Osteocyte (in vitro differentiated cells): ENCODE data around the gene RASGRP1. TPM values are rescaled to one million over a fixed set of nuclear protein-coding genes. Genes with fewer than 3 reads are reported as not detected.

Experiments used
- DNase-seq: peaks from one replicate; pipeline ENCODE4 v3.0.0; 2021; ENCODE audit warnings: mixed read lengths; ENCODE audit not compliant: unreplicated experiment; ENCODE audit errors: extremely low spot score
- H3K27ac Mint-ChIP-seq: one replicate; pipeline ENCODE4 v1.8.0; 2021; ENCODE audit warnings: mild to moderate bottlenecking, mixed read lengths; ENCODE audit not compliant: unreplicated experiment
- H3K27me3 Mint-ChIP-seq: one replicate; pipeline ENCODE4 v1.8.0; 2021; ENCODE audit warnings: mixed read lengths; ENCODE audit not compliant: unreplicated experiment
- H3K36me3 Mint-ChIP-seq: one replicate; pipeline ENCODE4 v1.8.0; 2021; ENCODE audit warnings: mixed read lengths; ENCODE audit not compliant: unreplicated experiment
- H3K4me1 Mint-ChIP-seq: one replicate; pipeline ENCODE4 v1.8.0; 2021; ENCODE audit warnings: mixed read lengths; ENCODE audit not compliant: unreplicated experiment
- H3K4me3 Mint-ChIP-seq: one replicate; pipeline ENCODE4 v1.8.0; 2021; ENCODE audit warnings: mild to moderate bottlenecking, moderate library complexity, mixed read lengths; ENCODE audit not compliant: unreplicated experiment
- H3K9me3 Mint-ChIP-seq: one replicate; pipeline ENCODE4 v1.8.0; 2021; ENCODE audit warnings: mixed read lengths; ENCODE audit not compliant: unreplicated experiment
- total RNA-seq: library from RNA; stranded (reverse); gene quantifications from 2 replicates; pipeline ENCODE4 v1.2.1, GENCODE V29; 2021
- TF ChIP-seq, protein P1 (sequence below): fragments of 200-600 bp; sonication (generic); IDR thresholded peaks from 2 replicates; pipeline ENCODE4 v1.5.0; 2021; ENCODE audit warnings: antibody characterized with exemption, mild to moderate bottlenecking, moderate library complexity

The RASGRP1 gene
- total RNA-seq, 1 donor from 2014 or later, result 0.11 TPM

DNA sequence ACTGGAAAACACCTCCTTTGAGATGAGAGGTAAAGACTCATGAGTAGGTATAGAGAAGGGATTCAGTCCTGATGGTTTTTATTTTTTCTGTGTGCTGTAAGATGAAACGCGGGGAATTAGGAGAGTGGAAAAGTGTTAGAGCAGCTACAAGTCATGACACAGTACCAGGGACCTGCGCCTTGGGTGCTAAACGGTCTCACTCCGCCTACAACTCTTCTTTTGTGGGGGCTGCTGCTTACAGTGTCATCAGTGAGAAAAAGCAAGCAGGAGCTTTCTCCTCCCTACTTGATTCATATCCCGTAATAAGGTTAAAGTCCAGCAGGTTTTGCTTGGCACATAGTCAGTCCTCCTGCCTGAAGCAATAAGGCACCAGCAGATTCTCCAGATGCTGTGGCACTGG is 39.1 kb downstream of the RASGRP1 start:
- TF ChIP-seq, protein P1, sequence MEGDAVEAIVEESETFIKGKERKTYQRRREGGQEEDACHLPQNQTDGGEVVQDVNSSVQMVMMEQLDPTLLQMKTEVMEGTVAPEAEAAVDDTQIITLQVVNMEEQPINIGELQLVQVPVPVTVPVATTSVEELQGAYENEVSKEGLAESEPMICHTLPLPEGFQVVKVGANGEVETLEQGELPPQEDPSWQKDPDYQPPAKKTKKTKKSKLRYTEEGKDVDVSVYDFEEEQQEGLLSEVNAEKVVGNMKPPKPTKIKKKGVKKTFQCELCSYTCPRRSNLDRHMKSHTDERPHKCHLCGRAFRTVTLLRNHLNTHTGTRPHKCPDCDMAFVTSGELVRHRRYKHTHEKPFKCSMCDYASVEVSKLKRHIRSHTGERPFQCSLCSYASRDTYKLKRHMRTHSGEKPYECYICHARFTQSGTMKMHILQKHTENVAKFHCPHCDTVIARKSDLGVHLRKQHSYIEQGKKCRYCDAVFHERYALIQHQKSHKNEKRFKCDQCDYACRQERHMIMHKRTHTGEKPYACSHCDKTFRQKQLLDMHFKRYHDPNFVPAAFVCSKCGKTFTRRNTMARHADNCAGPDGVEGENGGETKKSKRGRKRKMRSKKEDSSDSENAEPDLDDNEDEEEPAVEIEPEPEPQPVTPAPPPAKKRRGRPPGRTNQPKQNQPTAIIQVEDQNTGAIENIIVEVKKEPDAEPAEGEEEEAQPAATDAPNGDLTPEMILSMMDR, result no peak
- no peaks in the 10 kb centered on the region for H3K4me1 Mint-ChIP-seq
- no peak for DNase-seq
- H3K36me3 Mint-ChIP-seq, result no peaks in the 10 kb centered on the region
- no peak overlapping the region for H3K4me3 Mint-ChIP-seq
- peaks cover 6% of the 10 kb centered on the region for H3K9me3 Mint-ChIP-seq
- H3K27me3 Mint-ChIP-seq, result peaks cover 10% of the 10 kb centered on the region
- H3K27ac Mint-ChIP-seq, result no peak overlapping the region

DNA sequence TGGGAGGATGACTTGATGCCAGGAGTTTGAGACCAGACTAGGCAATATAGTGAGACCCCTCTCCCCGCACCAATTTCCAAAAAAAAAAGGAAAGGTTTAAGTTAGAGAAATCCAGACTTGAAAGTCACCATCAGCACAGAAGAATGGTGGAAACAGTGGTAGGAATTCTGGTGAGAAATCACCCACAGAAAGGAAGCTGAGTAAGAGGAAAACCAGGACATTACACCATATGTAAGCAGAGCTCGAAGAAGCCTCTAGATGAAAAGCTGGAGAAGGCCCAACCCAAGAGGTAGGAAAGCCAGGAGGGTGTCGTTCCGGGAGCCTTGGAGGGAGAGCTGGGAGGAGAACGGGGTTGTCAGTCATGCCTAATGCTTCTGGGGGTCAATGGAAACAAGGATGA is 40.5 kb downstream of the RASGRP1 start:
- TF ChIP-seq, protein P1, result no peak
- H3K27ac Mint-ChIP-seq, result no peak overlapping the region
- H3K27me3 Mint-ChIP-seq, result peaks cover 10% of the 10 kb centered on the region
- peaks cover 4% of the 10 kb centered on the region for H3K9me3 Mint-ChIP-seq
- H3K4me3 Mint-ChIP-seq, result no peak overlapping the region
- H3K4me1 Mint-ChIP-seq, result no peaks in the 10 kb centered on the region
- DNase-seq, result no peak
- H3K36me3 Mint-ChIP-seq, result no peaks in the 10 kb centered on the region

DNA sequence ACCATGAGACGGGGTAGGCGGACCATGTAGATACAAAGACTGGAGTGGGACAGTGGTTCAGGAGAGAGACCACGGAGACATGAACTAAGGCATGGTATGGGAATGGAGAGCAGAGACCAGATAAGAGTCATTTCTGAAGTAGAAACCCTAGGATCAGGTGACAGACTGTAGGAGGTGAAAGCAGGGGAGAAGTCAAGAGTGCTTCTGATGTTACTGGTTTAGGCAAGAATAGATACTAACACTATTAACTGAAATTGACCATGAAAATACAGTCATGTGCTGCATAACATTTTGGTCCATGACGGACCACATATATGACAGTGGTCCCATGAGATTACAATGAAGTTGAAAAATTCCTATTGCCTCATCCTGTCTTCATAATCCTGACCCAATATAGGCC is 41.7 kb downstream of the RASGRP1 start:
- H3K4me3 Mint-ChIP-seq, result no peak overlapping the region
- no peaks in the 10 kb centered on the region for H3K27me3 Mint-ChIP-seq
- no peak for DNase-seq
- TF ChIP-seq, protein P1, result no peak
- no peaks in the 10 kb centered on the region for H3K4me1 Mint-ChIP-seq
- no peak overlapping the region for H3K27ac Mint-ChIP-seq
- H3K9me3 Mint-ChIP-seq, result no peaks in the 10 kb centered on the region
- H3K36me3 Mint-ChIP-seq, result no peaks in the 10 kb centered on the region

DNA sequence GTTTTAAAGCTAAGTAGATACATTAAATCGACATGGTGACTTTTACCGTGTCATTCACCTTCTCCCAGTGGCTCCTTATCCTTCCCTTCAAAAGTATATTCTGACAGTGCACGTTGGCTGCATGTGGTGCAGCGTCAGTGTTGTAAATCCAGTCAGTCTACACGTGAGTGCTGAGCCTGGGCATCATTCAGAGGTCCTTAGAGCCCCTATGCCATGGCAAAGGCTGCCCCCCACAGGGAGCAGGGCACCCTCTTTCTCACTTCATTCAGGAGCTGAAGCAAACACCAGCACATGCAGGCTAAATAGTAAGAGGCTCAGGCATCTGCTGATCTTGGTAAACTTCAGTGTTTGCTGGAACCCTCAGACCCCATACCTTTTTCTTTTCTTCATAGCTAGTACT is 43.3 kb downstream of the RASGRP1 start:
- Mint-ChIP-seq H3K27me3 (no peaks in the 10 kb centered on the region), H3K27ac (no peak overlapping the region), H3K36me3 (no peaks in the 10 kb centered on the region), H3K9me3 (no peaks in the 10 kb centered on the region), H3K4me3 (no peak overlapping the region), H3K4me1 (no peaks in the 10 kb centered on the region)
- TF ChIP-seq, protein P1, result no peak
- no peak for DNase-seq

DNA sequence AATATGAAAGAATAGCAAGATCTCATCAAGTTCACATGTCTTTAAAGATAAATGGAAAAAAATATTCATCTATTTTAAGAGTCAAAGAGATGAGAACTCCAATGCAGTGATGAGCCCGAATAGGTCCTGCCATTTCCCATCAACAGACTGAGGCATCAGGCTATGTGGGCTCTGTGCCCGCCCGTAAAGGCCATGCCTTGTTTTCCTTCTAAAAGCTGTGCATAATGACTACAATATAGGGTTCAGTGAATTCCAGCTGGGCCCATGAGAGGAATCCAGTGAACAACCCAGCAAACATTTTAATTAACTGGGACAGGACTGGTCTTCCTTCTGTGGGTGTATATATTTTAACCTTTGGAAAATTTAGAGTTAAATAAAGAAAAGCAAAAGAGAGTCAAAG is 44.6 kb downstream of the RASGRP1 start:
- H3K9me3 Mint-ChIP-seq, result no peaks in the 10 kb centered on the region
- H3K36me3 Mint-ChIP-seq, result no peaks in the 10 kb centered on the region
- H3K4me3 Mint-ChIP-seq, result no peak overlapping the region
- DNase-seq, result no peak
- no peaks in the 10 kb centered on the region for H3K27me3 Mint-ChIP-seq
- TF ChIP-seq, protein P1, result no peak
- H3K4me1 Mint-ChIP-seq, result no peaks in the 10 kb centered on the region
- H3K27ac Mint-ChIP-seq, result no peak overlapping the region
